HepG2 (cell line): ENCODE results near the gene CRYBB2. TPM values are rescaled to one million over a fixed set of nuclear protein-coding genes. Genes with fewer than 3 reads are reported as not detected.
A peak's percentile ranks its signal among the peaks of the same experiment; 100 is the strongest.

Experiments used
- ATAC-seq: fragments of 200-7000 bp; cut with Tn5 transposase; 3 replicates; pipeline ENCODE4 v1.9.1; 2020; ENCODE audit warnings: mild to moderate bottlenecking, moderate library complexity
- BruUV-seq: library from RNA; stranded (reverse); fragments of 400-500 nt; replicated peaks from 2 replicates; lab custom pipeline; 2021; lab: Mats Ljungman, UMichigan
- CTCF ChIA-PET: fragments of 300-600 bp; formaldehyde crosslinking; extraction: SDS; loops from one replicate; lab custom pipeline; 2021; ENCODE audit warnings: low total read pairs, inconsistent platforms, low intra/inter-chr PET ratio; lab: Yijun Ruan, JAX
- POLR2A ChIA-PET: fragments of 350-600 bp; sonication (Branson Sonifier 250); formaldehyde crosslinking; loops from one replicate; lab custom pipeline; 2020; ENCODE audit warnings: antibody characterized with exemption, inconsistent platforms; lab: Yijun Ruan, JAX
- DNase-seq: peaks from one replicate; pipeline ENCODE4 v3.0.0-alpha.2; 2015; ENCODE audit warnings: low spot score
- FAIRE-seq: peaks from 3 replicates; lab custom pipeline; 2011; peaks lifted over from hg19 to GRCh38; lab: Jason Lieb, UNC
- H2AFZ ChIP-seq: one replicate; pipeline ENCODE4 v1.6.1; 2011; ENCODE audit warnings: low read length, inconsistent platforms
- H3K27ac ChIP-seq: fragments of 300-600 bp; 3 replicates; pipeline ENCODE4 v1.8.0; 2011; ENCODE audit warnings: mixed run types, mild to moderate bottlenecking, mixed read lengths, low read length, inconsistent platforms; ENCODE audit not compliant: insufficient read depth; ENCODE audit errors: extremely low read length
- H3K27me3 ChIP-seq, 2 experiments: fragments of 200-600 bp in 1 of 2; 2 replicates in 1 of 2; 3 replicates in 1 of 2; pipeline versions ENCODE4 v1.6.0 to v1.8.0; 2011; ENCODE audit warnings: low read length in 2 of 2, mild to moderate bottlenecking in 2 of 2, moderate library complexity in 2 of 2, inconsistent platforms in 1 of 2; ENCODE audit not compliant: insufficient read depth in 2 of 2, control insufficient read depth in 1 of 2
- H3K36me3 ChIP-seq, 2 experiments: fragments of 200-600 bp in 1 of 2; replicated peaks in 1 of 2; 2 replicates in 1 of 2; 3 replicates in 1 of 2; pipeline versions ENCODE4 v1.5.1 to v1.8.0; 2011; ENCODE audit warnings: low read length in 2 of 2, inconsistent platforms in 1 of 2; ENCODE audit not compliant: insufficient read depth in 2 of 2, control insufficient read depth in 1 of 2
- H3K4me1 ChIP-seq: 2 replicates; pipeline ENCODE4 v1.5.1; 2012; ENCODE audit warnings: low read length, inconsistent platforms; ENCODE audit not compliant: insufficient read depth
- H3K4me2 ChIP-seq: 2 replicates; pipeline ENCODE4 v1.6.0; 2011; ENCODE audit warnings: low read depth, low read length, inconsistent platforms
- H3K4me3 ChIP-seq, 3 experiments: fragments of 200-600 bp in 1 of 3; sonication (generic), shearing (Covaris generic) in 1 of 3; replicated peaks in 1 of 3; 2 replicates each; pipeline ENCODE4 v1.5.1; 2011 to 2016; ENCODE audit warnings: low read length in 3 of 3, inconsistent platforms in 2 of 3, low read depth in 2 of 3, mild to moderate bottlenecking in 2 of 3, control low read depth in 1 of 3, mixed read lengths in 1 of 3; ENCODE audit not compliant: insufficient read depth in 1 of 3
- H3K79me2 ChIP-seq: one replicate; pipeline ENCODE4 v1.6.1; 2011; ENCODE audit warnings: low read length, inconsistent platforms; ENCODE audit not compliant: insufficient read depth
- H3K9ac ChIP-seq: 2 replicates; pipeline ENCODE4 v1.6.0; 2011; ENCODE audit warnings: mild to moderate bottlenecking, low read depth, low read length, inconsistent platforms; ENCODE audit not compliant: insufficient read depth
- H3K9me3 ChIP-seq: 2 replicates; pipeline ENCODE4 v1.5.1; 2012; ENCODE audit warnings: mild to moderate bottlenecking, low read length
- H4K20me1 ChIP-seq: 2 replicates; pipeline ENCODE4 v1.6.0; 2011; ENCODE audit warnings: inconsistent platforms, mild to moderate bottlenecking, low read length, moderate library complexity; ENCODE audit not compliant: insufficient read depth
- CTCF ChIP-seq: sonication (generic); formaldehyde crosslinking; IDR thresholded peaks from 2 replicates; pipeline ENCODE4 v1.5.0; 2020; ENCODE audit warnings: mild to moderate bottlenecking, missing genetic modification reagents, moderate library complexity
- FUBP1 ChIP-seq: sonication (generic); formaldehyde crosslinking; IDR thresholded peaks from 2 replicates; pipeline ENCODE4 v1.5.1; 2020; ENCODE audit warnings: missing genetic modification reagents, mild to moderate bottlenecking, borderline replicate concordance
- GTF3A ChIP-seq: sonication (generic); formaldehyde crosslinking; conservative IDR thresholded peaks from 2 replicates; pipeline ENCODE4 v1.4.0; 2020; ENCODE audit warnings: mild to moderate bottlenecking, missing genetic modification reagents
- RAD21 ChIP-seq: fragments of 450-650 bp; formaldehyde crosslinking; IDR thresholded peaks from 2 replicates; pipeline ENCODE4 v1.5.0; 2020; ENCODE audit warnings: mild to moderate bottlenecking
- SMC3 ChIP-seq: IDR thresholded peaks from 2 replicates; pipeline ENCODE4 v1.6.1; 2011; ENCODE audit warnings: low read length, improper control_type of control experiment
- STAG1 ChIP-seq: sonication (generic); formaldehyde crosslinking; IDR thresholded peaks from 2 replicates; pipeline ENCODE4 v1.4.0; 2020; ENCODE audit warnings: missing genetic modification reagents
- TFAP4 ChIP-seq: sonication (generic); IDR thresholded peaks from 2 replicates; pipeline ENCODE4 v1.6.1; 2016; ENCODE audit warnings: low read depth, borderline replicate concordance
- XBP1 ChIP-seq: sonication (generic); formaldehyde crosslinking; IDR thresholded peaks from 2 replicates; pipeline ENCODE4 v1.5.0; 2020; ENCODE audit warnings: missing genetic modification reagents
- ZC3H4 ChIP-seq: sonication (generic); formaldehyde crosslinking; IDR thresholded peaks from 2 replicates; pipeline ENCODE4 v1.4.0; 2020; ENCODE audit warnings: missing genetic modification reagents, borderline replicate concordance
- ZNF383 ChIP-seq: sonication (generic); formaldehyde crosslinking; IDR thresholded peaks from 2 replicates; pipeline ENCODE4 v1.4.0; 2020; ENCODE audit warnings: missing genetic modification reagents, mild to moderate bottlenecking, borderline replicate concordance
- ZNF556 ChIP-seq: sonication (generic); formaldehyde crosslinking; IDR thresholded peaks from 2 replicates; pipeline ENCODE4 v1.4.0; 2020; ENCODE audit warnings: mild to moderate bottlenecking, missing genetic modification reagents, borderline replicate concordance
- ZNF660 ChIP-seq: sonication (generic); formaldehyde crosslinking; IDR thresholded peaks from 2 replicates; pipeline ENCODE4 v1.5.1; 2020; ENCODE audit warnings: mild to moderate bottlenecking, low read depth, missing genetic modification reagents, borderline replicate concordance
- ZNF670 ChIP-seq: sonication (generic); formaldehyde crosslinking; IDR thresholded peaks from 2 replicates; pipeline ENCODE4 v1.8.0; 2022; ENCODE audit warnings: mild to moderate bottlenecking, missing genetic modification reagents, borderline replicate concordance
- WGBS: methylation state at CpG from one replicate; pipeline ENCODE4 v1.1.6; 2017; ENCODE audit warnings: low lambda C conversion rate; 5-methylcytosine and 5-hydroxymethylcytosine counted together
- in situ Hi-C: cut with HindIII; loops from 2 replicates; pipeline ENCODE4 v1.10.0; 2017; ENCODE audit warnings: low pct_unique_long_range_greater_than_20kb; ENCODE audit not compliant: extremely low pct_ligation_motif_present
- intact Hi-C: fragments of 100-400 bp; cut with micrococcal nuclease; formaldehyde crosslinking; loops from one replicate; pipeline ENCODE4 v1.10.0; 2022; ENCODE audit not compliant: unreplicated experiment
- polyA plus RNA-seq, 8 experiments: library from polyadenylated mRNA; depleted of rRNA in 3 of 8; stranded (reverse) in 7 of 8; unstranded in 1 of 8; fragments of >200 nt; fragmentation: Illumina TruSeq in 4 of 8; extraction: Trizol in 4 of 8; gene quantifications; 2 replicates each; pipeline versions ENCODE4 v1.2.1 to v1.2.3, GENCODE V29; 2011 to 2016; ENCODE audit warnings: low read depth in 4 of 8, missing spikeins in 1 of 8, mixed read lengths in 1 of 8; ENCODE audit not compliant: insufficient read depth in 1 of 8
- total RNA-seq, 5 experiments: library from RNA; depleted of rRNA; stranded (reverse); fragments of >200 nt; fragmentation: Illumina TruSeq; extraction: Trizol; gene quantifications; 2 replicates each; pipeline ENCODE4 v1.2.3, GENCODE V29; 2016; ENCODE audit warnings: low read depth in 1 of 5
- TF ChIP-seq, protein P1 (sequence below): sonication (generic); formaldehyde crosslinking; conservative IDR thresholded peaks from 2 replicates; pipeline ENCODE4 v1.8.0; 2022; ENCODE audit warnings: low read depth, missing genetic modification reagents
- TF ChIP-seq, protein P2 (sequence below): sonication (generic); formaldehyde crosslinking; IDR thresholded peaks from 2 replicates; pipeline ENCODE4 v1.4.0; 2020; ENCODE audit warnings: missing genetic modification reagents, low read depth, mild to moderate bottlenecking, borderline replicate concordance
- TF ChIP-seq, protein P3 (sequence below): IDR thresholded peaks from 2 replicates; pipeline ENCODE4 v1.6.1; 2016; ENCODE audit warnings: mild to moderate bottlenecking

Gene CRYBB2
- total and polyA plus RNA-seq, 2 of the 13 experiments (the other 11 are each of a cell fraction or from before 2014, with no cell fraction given): 0.11 to 0.18 TPM

GRCh38 chr22:25172153-25172552 lies 47.3 kb upstream of the CRYBB2 start:
- Histone ChIP-seq H3K27me3 (no peaks in the 10 kb centered on the region), H3K9ac (no peak overlapping the region), H3K4me1 (peaks cover 35% of the 10 kb centered on the region), H3K27ac (no peak overlapping the region), H3K4me3 (no peak overlapping the region), H3K9me3 (no peaks in the 10 kb centered on the region), H3K4me2 (no peak overlapping the region), H3K79me2 (no peaks in the 10 kb centered on the region), H2AFZ (no peak overlapping the region), H4K20me1 (peaks cover 5% of the 10 kb centered on the region; the same call in 1 of the 2 replicates), H3K36me3 (peaks cover 17 to 50% of the 10 kb centered on the region in 2 experiments)
- in situ Hi-C loops (loop anchor here (5.0 kb wide), 1 partner anchor 90 kb away; no protein-coding TSS in a partner anchor), intact Hi-C loops (no loop called here)
- ChIA-PET POLR2A (no interaction called here), CTCF (interaction anchor here (1.3 to 2.4 kb wide), 2 partner anchors 61 to 91 kb away, joined by 4 to 23 read pairs; no protein-coding TSS in a partner anchor)
- peak; percentile 22; the same call in 1 of the 3 replicates for ATAC-seq
- BruUV-seq: no TSS peak
- DNase-seq: peak; percentile 21
- peak; percentile 51 for FAIRE-seq
- 81% methylated on average over 4 of the region's 5 CpGs for WGBS
- TF ChIP-seq ZNF556 (no peak), RAD21 (peak; percentile 79), STAG1 (peak; percentile 85), SMC3 (peak; percentile 43), ZNF670 (CRISPR knock-in tag) (no peak), GTF3A (no peak), XBP1 (CRISPR knock-in tag) (no peak), ZNF383 (no peak), TFAP4 (no peak), ZNF660 (CRISPR knock-in tag) (no peak), CTCF (peak; percentile 71), ZC3H4 (CRISPR knock-in tag) (no peak), FUBP1 (CRISPR knock-in tag) (no peak)
- TF ChIP-seq, protein P1, sequence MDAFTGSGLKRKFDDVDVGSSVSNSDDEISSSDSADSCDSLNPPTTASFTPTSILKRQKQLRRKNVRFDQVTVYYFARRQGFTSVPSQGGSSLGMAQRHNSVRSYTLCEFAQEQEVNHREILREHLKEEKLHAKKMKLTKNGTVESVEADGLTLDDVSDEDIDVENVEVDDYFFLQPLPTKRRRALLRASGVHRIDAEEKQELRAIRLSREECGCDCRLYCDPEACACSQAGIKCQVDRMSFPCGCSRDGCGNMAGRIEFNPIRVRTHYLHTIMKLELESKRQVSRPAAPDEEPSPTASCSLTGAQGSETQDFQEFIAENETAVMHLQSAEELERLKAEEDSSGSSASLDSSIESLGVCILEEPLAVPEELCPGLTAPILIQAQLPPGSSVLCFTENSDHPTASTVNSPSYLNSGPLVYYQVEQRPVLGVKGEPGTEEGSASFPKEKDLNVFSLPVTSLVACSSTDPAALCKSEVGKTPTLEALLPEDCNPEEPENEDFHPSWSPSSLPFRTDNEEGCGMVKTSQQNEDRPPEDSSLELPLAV: no peak
- TF ChIP-seq, protein P2, sequence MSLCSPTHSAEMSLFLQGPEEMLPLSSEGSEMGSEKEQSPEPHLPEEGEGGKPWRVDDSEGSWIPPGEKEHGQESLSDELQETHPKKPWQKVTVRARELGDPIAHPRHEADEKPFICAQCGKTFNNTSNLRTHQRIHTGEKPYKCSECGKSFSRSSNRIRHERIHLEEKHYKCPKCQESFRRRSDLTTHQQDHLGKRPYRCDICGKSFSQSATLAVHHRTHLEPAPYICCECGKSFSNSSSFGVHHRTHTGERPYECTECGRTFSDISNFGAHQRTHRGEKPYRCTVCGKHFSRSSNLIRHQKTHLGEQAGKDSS (CRISPR knock-in tag): peak; percentile 71; the same call in 1 of the 2 replicates
- TF ChIP-seq, protein P3, sequence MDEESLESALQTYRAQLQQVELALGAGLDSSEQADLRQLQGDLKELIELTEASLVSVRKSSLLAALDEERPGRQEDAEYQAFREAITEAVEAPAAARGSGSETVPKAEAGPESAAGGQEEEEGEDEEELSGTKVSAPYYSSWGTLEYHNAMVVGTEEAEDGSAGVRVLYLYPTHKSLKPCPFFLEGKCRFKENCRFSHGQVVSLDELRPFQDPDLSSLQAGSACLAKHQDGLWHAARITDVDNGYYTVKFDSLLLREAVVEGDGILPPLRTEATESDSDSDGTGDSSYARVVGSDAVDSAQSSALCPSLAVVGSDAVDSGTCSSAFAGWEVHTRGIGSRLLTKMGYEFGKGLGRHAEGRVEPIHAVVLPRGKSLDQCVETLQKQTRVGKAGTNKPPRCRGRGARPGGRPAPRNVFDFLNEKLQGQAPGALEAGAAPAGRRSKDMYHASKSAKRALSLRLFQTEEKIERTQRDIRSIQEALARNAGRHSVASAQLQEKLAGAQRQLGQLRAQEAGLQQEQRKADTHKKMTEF: no peak
